IPS-NIHi7 (cell line): ENCODE measurements around the gene HAPLN2.
A peak's percentile ranks its signal among the peaks of the same experiment; 100 is the strongest.

Experiments
- DNase-seq: peaks from one replicate; pipeline ENCODE4 v3.0.0; 2012; ENCODE audit warnings: mixed read lengths; ENCODE audit errors: extremely low spot score

Gene HAPLN2

GRCh38 chr1:156662005-156662799, 43.0 kb downstream of the HAPLN2 start:
- no peak for DNase-seq

- no peak for DNase-seq
Observed at GRCh38 chr1:156662800-156663055, 43.5 kb downstream of the HAPLN2 start.

- DNase-seq: no peak
Observed at GRCh38 chr1:156663178-156663577, 44.0 kb downstream of the HAPLN2 start.

GRCh38 chr1:156664046-156664766, 45.0 kb downstream of the HAPLN2 start:
- no peak for DNase-seq

- no peak for DNase-seq
Observed at GRCh38 chr1:156664767-156665411, 45.7 kb downstream of the HAPLN2 start.

GRCh38 chr1:156665539-156665938, 46.3 kb downstream of the HAPLN2 start:
- no peak for DNase-seq

- DNase-seq: no peak
Observed at GRCh38 chr1:156666862-156667609, 47.8 kb downstream of the HAPLN2 start.

GRCh38 chr1:156667610-156667967, 48.4 kb downstream of the HAPLN2 start:
- DNase-seq: no peak

GRCh38 chr1:156667968-156668709, 48.9 kb downstream of the HAPLN2 start:
- no peak for DNase-seq

- no peak for DNase-seq
Observed at GRCh38 chr1:156668801-156669637, 49.8 kb downstream of the HAPLN2 start.

GRCh38 chr1:156669794-156670193, 50.6 kb downstream of the HAPLN2 start:
- no peak for DNase-seq

GRCh38 chr1:156670359-156670758, 51.1 kb downstream of the HAPLN2 start:
- no peak for DNase-seq

- DNase-seq: no peak
Observed at GRCh38 chr1:156670791-156671190, 51.6 kb downstream of the HAPLN2 start.

GRCh38 chr1:156671804-156672203, 52.6 kb downstream of the HAPLN2 start:
- DNase-seq: no peak

GRCh38 chr1:156673387-156674121, 54.3 kb downstream of the HAPLN2 start:
- peak; percentile 79 for DNase-seq
